Osteocyte (in vitro differentiated cells): ENCODE measurements around the gene FBXO15. TPM values are rescaled to one million over a fixed set of nuclear protein-coding genes. Genes with fewer than 3 reads are reported as not detected.

Experiments
- DNase-seq: peaks from one replicate; pipeline ENCODE4 v3.0.0; 2021; ENCODE audit warnings: mixed read lengths; ENCODE audit not compliant: unreplicated experiment; ENCODE audit errors: extremely low spot score
- H3K27ac Mint-ChIP-seq: one replicate; pipeline ENCODE4 v1.8.0; 2021; ENCODE audit warnings: mild to moderate bottlenecking, mixed read lengths; ENCODE audit not compliant: unreplicated experiment
- H3K27me3 Mint-ChIP-seq: one replicate; pipeline ENCODE4 v1.8.0; 2021; ENCODE audit warnings: mixed read lengths; ENCODE audit not compliant: unreplicated experiment
- H3K36me3 Mint-ChIP-seq: one replicate; pipeline ENCODE4 v1.8.0; 2021; ENCODE audit warnings: mixed read lengths; ENCODE audit not compliant: unreplicated experiment
- H3K4me1 Mint-ChIP-seq: one replicate; pipeline ENCODE4 v1.8.0; 2021; ENCODE audit warnings: mixed read lengths; ENCODE audit not compliant: unreplicated experiment
- H3K4me3 Mint-ChIP-seq: one replicate; pipeline ENCODE4 v1.8.0; 2021; ENCODE audit warnings: mild to moderate bottlenecking, moderate library complexity, mixed read lengths; ENCODE audit not compliant: unreplicated experiment
- H3K9me3 Mint-ChIP-seq: one replicate; pipeline ENCODE4 v1.8.0; 2021; ENCODE audit warnings: mixed read lengths; ENCODE audit not compliant: unreplicated experiment
- CTCF ChIP-seq: fragments of 200-600 bp; sonication (generic); IDR thresholded peaks from 2 replicates; pipeline ENCODE4 v1.5.0; 2021; ENCODE audit warnings: antibody characterized with exemption, mild to moderate bottlenecking, moderate library complexity
- total RNA-seq: library from RNA; stranded (reverse); gene quantifications from 2 replicates; pipeline ENCODE4 v1.2.1, GENCODE V29; 2021

The FBXO15 gene
- total RNA-seq, 1 donor from 2014 or later: 0.86 TPM

GRCh38 chr18:74142252-74142651 lies 5.4 kb downstream of the FBXO15 start:
- Mint-ChIP-seq H3K27ac (no peak overlapping the region), H3K27me3 (peaks cover 2% of the 10 kb centered on the region), H3K36me3 (no peaks in the 10 kb centered on the region), H3K4me3 (no peak overlapping the region), H3K9me3 (no peaks in the 10 kb centered on the region), H3K4me1 (peaks cover 10% of the 10 kb centered on the region)
- DNase-seq: no peak
- TF ChIP-seq CTCF: no peak

DNA sequence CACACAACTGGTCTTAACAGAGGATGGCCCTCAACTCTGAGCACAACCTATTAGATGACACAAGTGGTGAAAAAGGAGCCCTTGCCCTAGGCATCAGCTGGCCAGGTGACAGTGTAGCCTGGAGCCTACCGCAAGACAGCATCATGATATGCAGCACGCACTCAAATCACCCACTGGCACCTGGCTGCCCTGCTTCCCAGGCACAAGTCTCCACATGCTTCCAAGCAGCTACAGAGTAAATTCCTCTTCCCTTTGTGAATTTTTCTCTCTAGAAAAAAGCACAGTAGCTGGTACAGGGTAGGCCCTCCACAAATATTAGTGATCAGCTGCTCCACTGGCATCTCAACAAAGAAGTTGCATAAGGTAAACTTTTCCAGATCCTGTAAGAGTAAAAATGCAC lies 6.0 kb downstream of the FBXO15 start:
- no peak for DNase-seq
- Mint-ChIP-seq H3K4me3 (no peak overlapping the region), H3K27me3 (peaks cover 2% of the 10 kb centered on the region), H3K27ac (no peak overlapping the region), H3K36me3 (no peaks in the 10 kb centered on the region), H3K9me3 (no peaks in the 10 kb centered on the region), H3K4me1 (peaks cover 4% of the 10 kb centered on the region)
- no peak for TF ChIP-seq CTCF

DNA sequence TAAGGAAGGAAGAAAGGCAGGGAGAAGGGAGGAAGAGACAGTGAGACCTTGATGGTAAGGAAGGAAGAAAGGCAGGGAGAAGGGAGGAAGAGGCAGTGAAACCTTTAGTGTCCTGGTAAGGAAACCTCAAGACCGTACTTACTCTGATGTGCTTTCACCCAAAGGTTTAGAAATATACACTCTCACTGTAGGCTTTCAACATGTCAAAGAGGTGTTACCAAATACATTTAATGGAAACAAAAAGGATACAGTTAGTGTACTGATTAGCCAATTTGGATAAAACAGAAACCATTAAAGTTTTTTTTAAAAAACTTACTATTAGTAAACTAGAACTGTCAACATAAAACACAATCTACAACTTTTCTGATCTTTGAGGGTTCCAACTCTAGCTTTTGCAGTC lies 7.1 kb downstream of the FBXO15 start:
- H3K36me3 Mint-ChIP-seq: no peaks in the 10 kb centered on the region
- no peak overlapping the region for H3K4me3 Mint-ChIP-seq
- no peaks in the 10 kb centered on the region for H3K9me3 Mint-ChIP-seq
- no peak for TF ChIP-seq CTCF
- no peak for DNase-seq
- H3K27ac Mint-ChIP-seq: no peak overlapping the region
- H3K27me3 Mint-ChIP-seq: peaks cover 2% of the 10 kb centered on the region
- H3K4me1 Mint-ChIP-seq: peaks cover 4% of the 10 kb centered on the region

- Mint-ChIP-seq H3K27ac (no peak overlapping the region), H3K27me3 (peaks cover 2% of the 10 kb centered on the region), H3K36me3 (no peaks in the 10 kb centered on the region), H3K4me3 (no peak overlapping the region), H3K4me1 (peaks cover 4% of the 10 kb centered on the region), H3K9me3 (no peaks in the 10 kb centered on the region)
- no peak for DNase-seq
- TF ChIP-seq CTCF: no peak
Observed at GRCh38 chr18:74139888-74140287, 7.7 kb downstream of the FBXO15 start.

DNA sequence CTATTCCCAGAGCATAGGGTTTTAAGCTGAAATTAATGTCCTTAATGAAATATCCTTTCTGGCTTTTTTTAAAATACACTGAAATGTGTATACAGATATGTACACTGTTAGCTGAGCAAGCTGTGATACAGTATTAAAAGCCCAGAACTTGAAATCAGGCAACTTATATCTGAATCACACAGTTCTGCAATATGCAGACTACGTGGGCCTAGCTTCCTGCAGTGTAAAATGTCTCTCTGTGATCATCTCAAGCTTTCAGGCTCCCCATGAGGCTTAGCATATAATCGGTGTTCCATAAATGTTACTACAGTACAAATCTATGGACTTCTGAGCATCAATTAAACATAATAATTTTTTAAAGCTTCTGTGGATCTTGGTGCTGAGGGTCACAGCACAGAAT lies 8.2 kb downstream of the FBXO15 start:
- peaks cover 4% of the 10 kb centered on the region for H3K4me1 Mint-ChIP-seq
- DNase-seq: no peak
- no peak overlapping the region for H3K27ac Mint-ChIP-seq
- H3K4me3 Mint-ChIP-seq: no peak overlapping the region
- H3K36me3 Mint-ChIP-seq: no peaks in the 10 kb centered on the region
- peaks cover 2% of the 10 kb centered on the region for H3K27me3 Mint-ChIP-seq
- TF ChIP-seq CTCF: no peak
- H3K9me3 Mint-ChIP-seq: no peaks in the 10 kb centered on the region
